Activated naive CD4-positive, alpha-beta T cell treated with anti-CD3 and anti-CD28 coated beads for 36 hours (primary cell): ENCODE measurements around the gene PRKCE. TPM values are rescaled to one million over a fixed set of nuclear protein-coding genes. Genes with fewer than 3 reads are reported as not detected.

Source experiments
- CTCF ChIA-PET: fragments of 350-600 bp; sonication (Branson Sonifier 250); formaldehyde crosslinking; loops from one replicate; lab custom pipeline; 2021; ENCODE audit warnings: antibody characterized with exemption; lab: Charles Lee
- DNase-seq: peaks from one replicate; pipeline ENCODE4 v3.0.0-alpha.2; 2020
- H3K27ac Mint-ChIP-seq: one replicate; pipeline ENCODE4 v1.8.0; 2021; ENCODE audit warnings: mild to moderate bottlenecking, mixed read lengths
- H3K27me3 Mint-ChIP-seq: one replicate; pipeline ENCODE4 v1.8.0; 2021; ENCODE audit warnings: low read depth, mixed read lengths
- H3K36me3 Mint-ChIP-seq: one replicate; pipeline ENCODE4 v1.8.0; 2021; ENCODE audit warnings: low read depth, mixed read lengths
- H3K4me1 Mint-ChIP-seq: one replicate; pipeline ENCODE4 v1.8.0; 2021; ENCODE audit warnings: low read depth, mixed read lengths
- H3K4me3 Mint-ChIP-seq: one replicate; pipeline ENCODE4 v1.8.0; 2021; ENCODE audit warnings: mild to moderate bottlenecking, moderate library complexity, mixed read lengths
- H3K9me3 Mint-ChIP-seq: one replicate; pipeline ENCODE4 v1.8.0; 2021; ENCODE audit warnings: mixed read lengths
- intact Hi-C: fragments of 100-400 bp; cut with micrococcal nuclease; formaldehyde crosslinking; loops from one replicate; pipeline ENCODE4 v1.15.1; 2023
- total RNA-seq, 2 experiments: library from RNA; stranded (reverse); gene quantifications; one replicate each; pipeline ENCODE4 v1.2.3, GENCODE V29; 2021

PRKCE gene
- total RNA-seq, 2 experiments from 2014 or later: 9.4 to 10.6 TPM

- no peaks in the 10 kb centered on the region for H3K36me3 Mint-ChIP-seq
- CTCF ChIA-PET: interaction anchor here (0.6 to 1.2 kb wide), 4 partner anchors 11 to 166 kb away, joined by 3 to 4 read pairs (median 3); no protein-coding TSS in a partner anchor
- no peaks in the 10 kb centered on the region for H3K27me3 Mint-ChIP-seq
- intact Hi-C loops: loop anchor here (1.0 kb wide), 1 partner anchor 10 kb away; no protein-coding TSS in a partner anchor
- H3K9me3 Mint-ChIP-seq: no peaks in the 10 kb centered on the region
- DNase-seq: peak; percentile 29
- H3K4me1 Mint-ChIP-seq: peaks cover 29% of the 10 kb centered on the region
- peak overlapping the region; percentile 57 for H3K27ac Mint-ChIP-seq
- no peak overlapping the region for H3K4me3 Mint-ChIP-seq
Observed at GRCh38 chr2:46229134-46230063, 577.9 kb downstream of the PRKCE start.

DNA sequence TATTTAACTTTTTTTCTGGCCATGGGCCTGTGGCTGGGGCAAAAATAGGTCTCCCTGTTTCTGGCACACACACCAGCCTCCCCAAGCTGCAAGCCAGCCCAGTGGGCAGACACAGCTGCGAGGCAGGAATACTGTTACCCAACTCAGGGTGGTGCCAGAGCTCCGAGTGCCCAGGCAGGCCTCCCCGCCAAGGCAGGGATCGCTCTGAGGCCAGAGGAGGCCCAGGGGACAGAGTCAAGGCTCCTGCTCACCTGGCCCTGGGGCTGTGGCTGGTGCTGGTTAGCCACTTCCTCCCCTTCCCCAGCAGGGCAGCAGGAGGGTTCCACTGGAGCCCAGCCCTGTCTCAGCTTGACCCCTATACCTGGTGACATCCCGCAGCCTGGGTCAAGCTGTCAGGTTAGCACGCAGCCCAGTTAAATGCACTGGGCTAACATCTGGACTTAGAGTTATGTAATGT, 578.7 kb downstream of the PRKCE start:
- Mint-ChIP-seq H3K4me1 (peaks cover 27% of the 10 kb centered on the region), H3K4me3 (no peak overlapping the region), H3K27ac (peak overlapping the region; percentile 57), H3K9me3 (no peaks in the 10 kb centered on the region), H3K27me3 (no peaks in the 10 kb centered on the region), H3K36me3 (no peaks in the 10 kb centered on the region)
- peak; percentile 29 for DNase-seq
- CTCF ChIA-PET: interaction anchor here (1.0 to 1.2 kb wide), 3 partner anchors 10 to 167 kb away, joined by 3 to 4 read pairs (median 3); no protein-coding TSS in a partner anchor
- intact Hi-C loops: no loop called here

GRCh38 chr2:46230677-46231425, 579.4 kb downstream of the PRKCE start:
- Mint-ChIP-seq H3K4me1 (peaks cover 24% of the 10 kb centered on the region), H3K27me3 (no peaks in the 10 kb centered on the region), H3K27ac (no peak overlapping the region), H3K36me3 (no peaks in the 10 kb centered on the region), H3K4me3 (no peak overlapping the region), H3K9me3 (no peaks in the 10 kb centered on the region)
- no peak for DNase-seq
- intact Hi-C loops: no loop called here
- CTCF ChIA-PET: interaction anchor here (0.8 to 1.2 kb wide), 3 partner anchors 132 to 168 kb away, joined by 3 to 4 read pairs (median 4); no protein-coding TSS in a partner anchor

GRCh38 chr2:46231721-46232120, 580.2 kb downstream of the PRKCE start:
- no peaks in the 10 kb centered on the region for H3K9me3 Mint-ChIP-seq
- no peaks in the 10 kb centered on the region for H3K36me3 Mint-ChIP-seq
- H3K4me3 Mint-ChIP-seq: no peak overlapping the region
- H3K27ac Mint-ChIP-seq: no peak overlapping the region
- intact Hi-C loops: no loop called here
- no peaks in the 10 kb centered on the region for H3K27me3 Mint-ChIP-seq
- no peak for DNase-seq
- peaks cover 23% of the 10 kb centered on the region for H3K4me1 Mint-ChIP-seq
- CTCF ChIA-PET: interaction anchor here (0.8 to 0.9 kb wide), 2 partner anchors 131 to 169 kb away, joined by 3 to 4 read pairs; no protein-coding TSS in a partner anchor

- CTCF ChIA-PET: interaction anchor here (0.6 kb wide), 1 partner anchor 18 kb away, joined by 3 read pairs; no protein-coding TSS in a partner anchor
- H3K4me1 Mint-ChIP-seq: peaks cover 30% of the 10 kb centered on the region
Observed at GRCh38 chr2:46232860-46233259, 581.4 kb downstream of the PRKCE start.

GRCh38 chr2:46236006-46236875, 584.8 kb downstream of the PRKCE start:
- H3K27me3 Mint-ChIP-seq: no peaks in the 10 kb centered on the region
- peak; percentile 12 for DNase-seq
- intact Hi-C loops: loop anchor here (5.0 kb wide), 1 partner anchor 169 kb away; no protein-coding TSS in a partner anchor
- H3K27ac Mint-ChIP-seq: no peak overlapping the region
- peaks cover 32% of the 10 kb centered on the region for H3K4me1 Mint-ChIP-seq
- CTCF ChIA-PET: no interaction called here
- H3K4me3 Mint-ChIP-seq: no peak overlapping the region
- no peaks in the 10 kb centered on the region for H3K9me3 Mint-ChIP-seq
- H3K36me3 Mint-ChIP-seq: peaks cover 3% of the 10 kb centered on the region

More at GRCh38 chr2:46232860-46233259, 581.4 kb downstream of the PRKCE start:
- Mint-ChIP-seq H3K27me3 (no peaks in the 10 kb centered on the region), H3K4me3 (no peak overlapping the region), H3K27ac (no peak overlapping the region), H3K36me3 (no peaks in the 10 kb centered on the region), H3K9me3 (no peaks in the 10 kb centered on the region)
- DNase-seq: no peak
- intact Hi-C loops: no loop called here

GRCh38 chr2:46236876-46237859, 585.7 kb downstream of the PRKCE start:
- no peaks in the 10 kb centered on the region for H3K27me3 Mint-ChIP-seq
- intact Hi-C loops: loop anchor here (5.0 kb wide), 1 partner anchor 170 kb away; no protein-coding TSS in a partner anchor
- peaks cover 3% of the 10 kb centered on the region for H3K36me3 Mint-ChIP-seq
- H3K4me3 Mint-ChIP-seq: no peak overlapping the region
- H3K9me3 Mint-ChIP-seq: no peaks in the 10 kb centered on the region
- CTCF ChIA-PET: no interaction called here
- no peak overlapping the region for H3K27ac Mint-ChIP-seq
- H3K4me1 Mint-ChIP-seq: peaks cover 33% of the 10 kb centered on the region
- DNase-seq: no peak

Other genes starting within 250 kb of the PRKCE start
- gene SRBD1, start 40.4 kb upstream of the PRKCE start, total RNA-seq: 10 to 100 TPM; 21.3 to 22.6 TPM